Globus pallidus (tissue), 1 donor: ENCODE measurements around the gene ZSCAN22.
"Not testable (repeated sequence)": the region's sequence is repeated elsewhere in the genome, so short reads cannot be mapped to it uniquely, and the experiment has no call there.

Experiments used
- DNase-seq: peaks from one replicate; pipeline ENCODE4 v3.0.0-alpha.2; 2015; ENCODE audit warnings: low spot score

ZSCAN22 gene

DNA sequence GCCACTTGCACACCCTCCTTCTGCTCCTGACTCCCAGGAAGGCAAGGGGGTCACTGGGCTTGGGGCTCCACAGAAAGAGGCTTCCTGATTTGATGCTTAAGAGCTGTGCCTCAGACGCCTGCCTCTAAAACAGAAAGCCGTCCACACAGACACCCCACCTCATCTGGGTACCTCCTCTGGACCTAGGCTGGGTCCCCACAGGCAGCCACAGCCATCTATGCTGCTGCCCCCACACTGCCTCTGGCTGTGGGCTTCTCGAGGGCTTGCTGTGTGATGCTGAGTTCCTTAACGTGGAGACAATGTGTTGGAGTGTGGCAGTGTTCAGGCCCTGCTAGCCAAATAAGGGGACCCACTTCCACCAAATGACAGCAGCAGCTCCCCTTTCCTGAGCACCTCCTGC, 8.5 kb upstream of the ZSCAN22 start:
- DNase-seq = no peak

DNA sequence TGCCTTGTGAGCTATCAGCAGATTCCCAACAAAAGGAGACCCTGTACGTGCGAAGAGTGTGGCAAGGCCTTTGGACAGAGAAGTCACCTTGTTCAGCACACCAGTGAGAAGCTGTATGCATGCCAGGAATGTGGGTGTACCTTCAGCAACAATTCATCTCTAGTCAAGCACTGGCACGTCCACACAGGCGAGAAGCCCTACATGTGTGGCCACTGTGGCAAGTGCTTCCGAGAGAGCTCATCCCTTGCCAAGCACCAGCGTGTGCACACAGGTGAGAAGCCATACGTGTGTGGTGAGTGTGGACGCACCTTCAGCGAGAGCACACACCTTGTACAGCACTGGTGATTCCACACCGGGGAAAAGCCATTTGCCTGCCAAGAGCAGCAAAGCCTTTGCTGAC, 7.6 kb upstream of the ZSCAN22 start:
- DNase-seq = no peak

DNA sequence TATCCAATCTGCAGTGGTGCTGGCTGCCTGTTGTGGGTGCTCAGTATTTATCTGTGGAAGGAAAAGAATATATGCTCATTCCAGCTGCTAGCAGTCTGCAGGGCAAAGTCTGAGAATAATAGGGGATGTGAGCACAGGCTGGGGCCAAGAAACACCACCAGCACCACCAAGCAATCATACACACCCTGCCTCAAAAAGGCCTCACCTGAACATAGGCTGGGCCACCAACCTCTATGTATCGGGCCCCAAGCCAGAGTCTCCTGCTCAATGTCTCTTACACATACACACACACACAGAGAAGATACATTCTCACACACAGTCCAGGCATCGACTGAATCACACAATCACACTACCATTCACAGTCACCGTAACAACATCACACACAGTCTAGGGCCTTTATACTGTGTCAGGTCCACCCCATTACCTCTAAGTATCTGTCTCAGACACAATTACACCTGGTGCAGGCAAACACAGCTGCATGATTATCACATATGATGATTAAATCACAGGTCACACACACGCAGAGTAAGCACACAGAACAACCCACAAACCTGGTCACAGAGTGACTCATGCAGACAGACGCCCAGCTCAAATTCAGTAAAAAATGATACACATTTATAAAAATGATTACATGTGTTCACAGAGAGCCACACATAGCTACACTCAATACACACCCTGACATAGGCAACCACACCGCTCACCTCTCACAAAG, 1.3 kb upstream of the ZSCAN22 start:
- no peak for DNase-seq

DNA sequence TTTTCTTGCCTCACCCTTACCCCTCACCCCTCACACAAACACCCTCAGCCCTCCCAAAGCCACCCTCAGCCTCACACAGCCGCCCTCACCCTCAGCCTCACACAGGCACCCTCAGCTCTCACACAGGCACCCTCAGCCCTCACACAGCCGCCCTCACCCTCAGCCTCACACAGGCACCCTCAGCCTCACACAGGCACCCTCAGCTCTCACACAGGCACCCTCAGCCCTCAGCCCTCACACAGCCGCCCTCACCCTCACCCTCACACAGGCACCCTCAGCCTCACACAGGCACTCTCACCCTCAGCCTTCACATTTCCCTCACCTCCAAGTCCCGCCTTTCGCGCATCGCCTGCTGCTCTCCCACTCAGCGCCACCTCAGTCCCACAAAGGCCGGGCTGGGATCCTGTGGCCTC, 287 bp upstream of the ZSCAN22 start:
- no peak for DNase-seq

DNA sequence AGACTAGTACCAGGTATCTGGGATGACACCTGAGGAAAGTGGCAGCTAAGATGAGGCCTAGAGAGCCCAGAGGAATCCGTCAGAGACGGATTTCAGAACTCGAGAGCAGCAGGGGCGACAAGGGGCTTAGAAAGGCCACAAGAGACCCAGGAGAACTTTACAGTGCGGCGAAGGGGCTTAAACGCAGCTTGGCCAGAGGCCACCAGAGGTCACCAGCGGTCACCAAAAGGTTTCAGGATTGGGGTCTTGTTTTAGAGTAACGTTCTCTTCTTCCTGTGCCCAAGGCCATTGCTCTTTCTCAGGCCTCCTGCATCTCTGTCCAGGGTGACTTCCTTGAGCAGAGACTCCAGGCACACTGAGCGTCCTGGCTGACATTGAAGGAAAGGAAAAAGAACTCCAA, 2.2 kb downstream of the ZSCAN22 start:
- no peak for DNase-seq

DNA sequence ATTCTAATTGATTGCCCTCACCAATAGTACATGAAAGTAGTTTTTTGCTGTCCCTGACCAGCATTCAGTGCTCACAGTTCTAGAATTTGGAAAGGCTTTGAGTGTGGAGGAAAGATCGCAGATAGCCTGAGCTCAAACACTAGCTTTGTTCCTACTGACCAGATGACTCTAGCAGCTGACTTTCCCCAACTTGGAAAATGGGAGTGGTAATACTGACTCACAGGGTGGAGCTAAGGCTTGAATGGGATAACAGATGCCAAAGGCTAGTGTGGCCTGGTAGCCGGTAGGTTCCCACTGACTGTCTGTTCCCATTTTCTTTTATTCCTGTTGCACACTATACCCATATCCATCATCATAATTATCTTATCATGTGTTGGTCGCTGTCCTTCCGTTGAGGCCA, 3.7 kb downstream of the ZSCAN22 start:
- peak; percentile 95 for DNase-seq

DNA sequence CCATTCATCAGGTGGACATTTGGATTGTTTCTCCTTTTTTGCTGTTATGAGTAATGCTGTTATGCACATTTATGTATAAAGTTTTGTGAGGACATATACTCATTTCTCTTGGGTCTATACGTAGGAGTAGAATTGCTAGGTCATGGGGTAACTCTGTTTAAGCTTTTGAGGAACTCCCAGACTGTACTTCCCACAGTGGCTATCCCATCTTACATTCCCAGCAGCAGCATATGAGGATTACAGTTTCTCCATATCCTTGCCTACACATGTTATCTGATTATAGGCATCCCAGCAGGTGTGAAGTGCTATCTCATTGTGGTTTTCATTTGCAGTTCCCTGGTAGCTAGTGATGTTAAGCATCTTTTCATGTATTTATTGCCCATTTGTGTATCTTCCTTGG, 5.9 kb downstream of the ZSCAN22 start:
- DNase-seq = no peak

DNA sequence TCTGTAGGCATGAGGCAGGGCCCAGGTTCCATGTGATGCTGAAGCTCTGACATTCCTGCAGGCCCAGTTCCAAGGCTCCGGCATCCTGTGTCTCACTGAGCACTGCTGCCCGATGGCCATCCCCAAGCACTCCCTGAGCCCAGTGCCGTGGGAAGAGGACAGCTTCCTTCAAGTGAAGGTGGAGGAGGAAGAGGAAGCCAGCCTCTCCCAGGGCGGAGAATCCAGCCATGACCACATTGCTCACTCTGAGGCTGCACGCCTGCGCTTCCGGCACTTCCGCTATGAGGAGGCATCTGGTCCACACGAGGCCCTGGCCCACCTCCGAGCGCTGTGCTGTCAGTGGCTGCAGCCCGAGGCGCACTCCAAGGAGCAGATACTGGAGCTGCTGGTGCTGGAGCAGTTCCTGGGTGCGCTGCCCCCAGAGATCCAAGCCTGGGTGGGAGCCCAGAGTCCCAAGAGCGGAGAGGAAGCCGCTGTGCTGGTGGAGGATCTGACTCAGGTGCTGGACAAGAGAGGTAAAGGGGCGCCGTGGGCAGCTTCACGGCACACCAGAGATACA, 8.0 kb downstream of the ZSCAN22 start:
- no peak for DNase-seq

DNA sequence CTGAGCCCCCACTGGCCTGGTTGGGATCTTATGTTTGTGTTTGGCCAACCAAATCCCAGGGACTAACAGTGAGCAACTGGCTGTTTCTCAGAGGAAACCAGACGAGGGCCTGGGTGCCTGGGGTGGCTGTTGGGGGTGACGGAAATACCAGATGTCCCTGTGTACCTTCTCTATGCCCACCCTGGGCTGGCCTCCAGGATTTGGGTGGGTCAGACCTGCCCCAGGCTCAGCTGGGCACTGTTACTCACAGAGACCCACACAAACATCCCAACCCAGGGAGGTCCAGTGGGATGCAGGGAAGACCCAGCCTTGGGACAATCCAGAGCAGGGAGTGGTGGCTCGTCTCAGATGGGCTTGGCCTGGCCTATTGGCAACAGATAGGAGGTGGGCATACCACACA, 8.8 kb downstream of the ZSCAN22 start:
- DNase-seq = no peak

DNA sequence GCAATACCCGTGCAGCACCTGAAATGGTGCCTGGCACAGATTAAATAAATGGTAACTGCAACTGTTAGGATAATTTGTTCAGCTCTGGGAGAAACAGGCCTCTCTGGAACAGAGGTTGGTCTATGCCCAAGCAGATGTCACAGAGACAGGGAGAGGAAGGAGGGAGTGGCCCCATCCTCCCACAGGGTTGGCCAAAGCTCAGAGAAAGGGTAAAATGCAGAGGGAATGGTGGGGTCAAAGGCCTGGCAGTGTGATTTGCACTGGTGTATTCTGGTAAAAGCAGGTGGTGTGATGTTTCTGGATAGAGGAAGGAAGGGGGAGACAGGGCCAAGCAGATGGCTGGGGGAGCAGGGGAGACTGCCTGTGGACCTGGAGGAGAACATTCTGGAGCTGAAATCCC, 9.4 kb downstream of the ZSCAN22 start:
- no peak for DNase-seq

DNA sequence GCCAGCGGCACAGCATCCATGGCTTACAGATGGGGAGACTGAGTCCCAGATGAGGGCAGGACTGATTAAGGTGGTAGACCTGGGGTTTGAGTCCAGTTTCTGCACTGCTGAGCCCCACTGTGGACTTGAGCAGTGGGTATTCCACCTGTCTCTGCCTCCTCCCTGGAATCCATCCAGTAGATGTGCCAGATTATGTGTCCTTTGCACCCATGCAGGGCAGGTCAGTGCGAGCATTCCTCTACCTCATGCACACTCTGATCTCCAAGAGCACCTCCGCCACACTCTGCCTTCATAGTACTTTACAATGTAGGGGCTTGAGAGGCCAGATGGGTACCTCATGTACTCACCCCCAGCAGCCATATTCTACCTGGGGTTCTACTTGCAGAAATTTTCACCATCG, 10.0 kb downstream of the ZSCAN22 start:
- no peak for DNase-seq

DNA sequence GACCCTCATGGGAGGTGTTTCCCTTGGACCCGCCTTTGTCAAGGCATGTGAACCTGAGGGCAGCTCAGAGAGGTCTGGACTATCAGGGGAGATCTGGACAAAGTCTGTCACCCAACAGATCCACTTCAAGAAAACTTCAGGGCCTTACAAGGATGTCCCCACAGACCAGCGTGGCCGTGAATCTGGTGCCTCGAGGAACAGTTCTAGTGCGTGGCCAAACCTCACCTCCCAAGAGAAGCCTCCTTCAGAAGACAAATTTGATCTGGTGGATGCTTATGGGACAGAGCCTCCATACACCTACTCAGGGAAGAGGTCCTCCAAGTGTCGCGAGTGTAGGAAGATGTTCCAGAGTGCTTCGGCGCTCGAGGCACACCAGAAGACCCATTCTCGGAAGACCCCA, 11.5 kb downstream of the ZSCAN22 start:
- DNase-seq = no peak

DNA sequence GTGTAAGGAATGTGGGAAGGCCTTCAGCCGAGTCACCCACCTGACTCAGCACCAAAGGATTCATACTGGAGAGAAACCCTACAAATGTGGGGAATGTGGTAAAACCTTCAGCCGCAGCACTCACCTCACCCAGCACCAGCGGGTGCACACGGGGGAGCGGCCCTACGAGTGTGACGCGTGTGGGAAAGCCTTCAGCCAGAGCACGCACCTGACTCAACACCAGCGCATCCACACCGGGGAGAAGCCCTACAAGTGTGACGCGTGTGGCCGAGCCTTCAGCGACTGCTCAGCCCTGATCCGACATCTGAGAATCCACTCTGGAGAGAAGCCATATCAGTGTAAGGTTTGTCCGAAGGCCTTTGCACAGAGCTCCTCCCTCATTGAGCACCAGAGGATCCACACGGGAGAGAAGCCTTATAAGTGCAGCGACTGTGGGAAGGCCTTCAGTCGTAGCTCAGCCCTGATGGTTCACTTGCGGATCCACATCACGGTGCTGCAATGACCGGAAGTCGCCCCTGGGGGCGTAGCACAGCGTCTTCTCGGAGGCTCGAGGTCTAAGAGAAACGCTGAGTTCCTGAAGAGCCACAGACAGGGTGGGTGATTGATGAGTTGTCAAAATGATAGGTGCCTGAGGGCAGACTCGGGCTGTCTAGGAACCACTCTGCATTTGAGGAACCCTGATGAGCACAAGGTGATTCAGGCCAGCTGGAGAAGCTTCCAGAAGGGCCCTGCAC, 12.2 kb downstream of the ZSCAN22 start:
- DNase-seq = no peak

DNA sequence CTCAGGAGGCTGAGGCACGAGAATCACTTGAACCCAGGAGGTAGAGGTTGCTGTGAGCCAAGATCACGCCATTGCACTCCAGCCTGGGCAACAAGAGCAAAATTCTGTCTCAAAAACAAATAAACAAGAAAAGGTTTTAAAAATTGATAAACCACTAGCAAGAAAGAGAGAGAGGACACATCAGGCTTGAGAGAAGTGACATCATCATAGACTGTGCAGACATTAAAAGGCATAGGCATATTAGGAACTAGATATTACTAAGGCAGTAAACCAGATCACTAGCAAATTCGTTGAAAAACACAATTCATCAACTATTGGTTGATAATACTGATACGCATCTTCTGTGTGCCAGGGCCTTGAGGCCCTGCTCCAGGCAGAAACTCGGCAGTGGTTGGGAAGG, 18.8 kb downstream of the ZSCAN22 start:
- DNase-seq = no peak

DNA sequence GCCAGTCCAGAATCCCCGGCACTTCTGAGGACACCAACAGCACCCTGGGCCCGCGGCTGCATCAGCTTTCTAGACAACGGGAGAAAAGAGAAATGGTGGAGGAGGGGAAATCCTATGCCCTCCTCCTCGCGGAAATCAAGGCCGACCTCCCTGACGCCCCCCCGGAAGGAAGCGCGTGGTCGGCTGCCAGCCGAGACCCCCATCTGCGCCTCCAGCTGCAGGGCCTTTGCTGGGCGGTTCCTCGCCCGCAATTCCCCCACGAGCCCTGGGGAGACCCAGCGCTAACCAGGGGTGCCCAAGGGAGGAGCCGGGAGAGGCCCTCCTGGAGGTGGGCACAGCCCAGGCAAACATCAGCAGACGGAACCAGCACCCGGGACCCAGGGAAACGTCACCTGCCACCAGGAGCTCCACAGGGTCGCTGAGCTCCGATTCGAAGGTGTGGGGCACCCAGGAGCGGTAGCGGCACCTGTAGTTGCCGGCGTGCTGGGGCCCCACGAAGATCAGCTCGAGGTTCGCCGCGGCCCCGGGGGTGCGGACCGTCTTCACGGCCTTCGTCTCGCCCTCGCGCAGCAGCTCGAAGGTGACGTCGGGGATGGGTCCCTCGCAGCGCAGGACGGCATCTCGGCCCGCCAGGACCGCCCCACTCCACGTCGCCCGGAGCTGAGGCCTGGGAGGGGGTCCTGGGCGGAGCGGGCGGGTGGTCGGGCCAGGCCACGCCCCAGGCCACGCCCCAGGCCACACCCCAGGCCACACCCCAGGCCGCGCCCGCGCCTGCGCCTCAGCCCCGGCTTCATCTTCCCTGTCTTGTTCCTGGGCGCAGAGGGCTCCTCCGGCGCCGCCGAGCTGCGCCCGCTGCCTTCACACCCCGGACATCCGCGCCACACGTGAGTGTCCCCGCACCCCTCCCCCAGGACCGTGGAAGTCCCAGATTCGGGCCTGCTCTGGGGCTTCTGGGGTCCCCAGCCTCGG, 20.5 kb downstream of the ZSCAN22 start:
- DNase-seq = peak; percentile 80

DNA sequence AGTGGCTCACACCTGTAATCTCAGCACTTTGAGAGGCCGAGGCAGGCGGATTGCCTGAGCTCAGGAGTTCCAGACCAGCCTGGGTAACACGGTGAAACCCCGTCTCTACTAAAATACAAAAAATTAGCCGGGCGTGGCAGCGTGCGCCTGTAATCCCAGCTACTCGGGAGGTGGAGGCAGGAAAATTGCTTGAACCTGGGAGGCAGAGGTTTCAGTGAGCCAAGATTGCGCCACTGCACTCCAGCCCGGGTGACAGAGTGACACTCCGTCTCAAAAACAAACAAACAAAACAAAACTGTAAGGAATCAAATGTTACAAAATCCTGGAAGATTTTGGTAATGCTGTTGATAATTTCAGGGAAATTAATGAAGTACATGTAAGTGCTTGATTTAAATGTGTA, 21.3 kb downstream of the ZSCAN22 start:
- DNase-seq = not testable (repeated sequence)

DNA sequence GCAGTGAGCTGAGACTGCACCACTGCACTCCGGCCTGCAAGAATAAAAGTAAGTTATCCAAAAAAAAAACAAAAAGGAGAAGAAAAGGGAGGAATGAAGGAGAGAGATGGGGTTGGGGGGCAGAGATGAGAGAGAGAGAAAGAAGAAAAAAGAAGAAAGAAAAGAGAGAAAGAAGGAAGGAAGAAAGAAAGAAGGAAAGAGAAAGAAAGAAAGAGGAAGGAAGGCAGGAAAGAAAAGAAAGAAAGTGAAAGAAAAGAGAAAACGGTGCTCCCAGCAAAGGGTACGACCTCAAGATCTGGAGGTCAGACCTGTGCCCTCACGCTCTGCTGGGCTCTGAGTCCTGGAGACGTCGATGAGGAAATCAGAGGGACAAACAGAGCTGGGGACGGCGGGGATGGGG, 22.8 kb downstream of the ZSCAN22 start:
- DNase-seq = no peak

DNA sequence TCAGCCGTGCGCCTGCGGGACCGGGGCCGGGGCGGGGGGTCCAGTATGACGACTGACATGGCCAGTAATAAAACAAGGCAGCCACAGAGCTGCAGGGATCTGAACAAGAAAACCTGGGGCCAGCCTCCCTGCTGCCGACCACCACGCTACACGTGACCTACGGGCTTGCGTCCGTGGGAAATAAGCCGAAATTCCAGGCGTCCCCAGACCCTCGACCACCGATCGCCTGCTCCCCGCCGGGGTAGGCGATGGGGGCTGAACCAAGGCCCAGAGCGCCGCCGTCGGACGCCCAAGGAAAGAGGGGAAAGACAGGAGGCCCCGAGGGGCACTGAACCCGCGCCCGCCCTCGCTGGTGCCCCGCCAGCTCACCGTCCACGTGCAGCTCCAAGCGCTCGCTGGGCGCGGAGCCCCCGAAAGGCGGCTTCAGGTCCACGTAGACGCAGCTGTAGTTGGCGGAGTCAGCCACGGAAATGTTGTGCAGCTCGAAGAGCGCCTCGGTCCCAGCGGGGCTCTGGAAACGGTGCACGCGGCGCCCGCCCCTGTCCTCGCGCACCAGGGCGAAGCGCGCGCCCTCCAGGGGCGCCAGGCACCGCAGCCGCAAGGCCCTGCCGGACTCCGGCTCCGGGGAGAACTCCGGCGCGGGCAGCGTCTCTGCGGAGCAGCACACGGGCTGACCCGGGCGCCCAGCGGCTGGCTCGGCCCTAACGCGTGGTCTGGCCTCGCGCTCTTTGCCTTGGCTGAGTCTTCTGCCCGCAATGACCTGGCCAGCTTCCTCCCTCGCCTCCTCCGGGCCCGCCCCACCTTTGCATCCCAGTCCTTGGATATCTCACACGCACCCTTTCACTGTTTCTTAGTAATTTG, 23.4 kb downstream of the ZSCAN22 start:
- DNase-seq = no peak

DNA sequence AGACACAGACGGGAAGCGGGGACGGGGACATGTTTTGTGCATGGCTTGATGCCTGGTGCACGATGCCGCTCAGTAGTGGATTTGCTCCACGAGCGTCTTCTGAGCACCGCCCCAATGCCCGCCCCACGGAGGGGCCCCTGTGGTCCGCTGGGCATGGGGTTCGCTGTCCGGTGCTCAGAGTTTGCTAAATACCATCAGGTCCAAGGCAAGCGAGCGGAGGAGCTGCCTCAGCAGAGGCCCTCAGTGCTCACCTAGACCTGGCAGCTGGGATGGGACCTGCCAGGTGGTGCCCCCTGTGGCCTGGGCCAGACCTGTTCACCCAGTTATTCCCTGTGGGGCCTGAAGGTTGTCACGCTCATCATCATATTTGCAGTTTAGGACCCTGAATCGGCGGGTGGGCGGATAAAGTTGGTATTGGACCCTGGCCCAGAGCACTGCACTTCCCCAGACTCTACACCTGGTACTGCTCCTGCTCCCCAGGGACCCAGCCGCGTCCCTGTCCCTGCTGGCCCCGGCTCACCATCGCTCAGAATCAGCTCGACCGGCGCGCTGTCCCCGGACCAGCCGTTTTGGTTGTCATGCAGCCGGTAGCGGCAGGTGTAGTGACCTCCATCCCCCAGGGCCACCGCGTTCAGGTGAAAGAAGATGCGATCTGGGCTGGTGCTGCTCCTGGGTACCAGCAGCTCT, 24.2 kb downstream of the ZSCAN22 start:
- no peak for DNase-seq

DNA sequence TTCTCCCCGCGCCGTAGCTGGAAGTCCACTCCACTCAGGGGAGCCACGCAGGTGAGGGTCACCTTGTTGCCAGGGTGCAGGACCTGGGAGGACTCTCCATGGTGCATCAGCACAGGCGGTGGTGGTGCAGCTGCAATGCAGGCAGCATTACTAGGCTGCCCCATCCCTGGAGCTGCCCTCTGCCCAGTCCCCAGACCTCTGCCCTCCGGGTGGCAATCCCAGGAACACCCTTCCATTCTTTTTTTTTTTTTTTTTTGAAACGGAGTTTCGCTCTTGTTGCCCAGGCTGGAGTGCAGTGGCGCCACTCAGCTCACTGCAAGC, 24.7 kb downstream of the ZSCAN22 start:
- DNase-seq = no peak
